Testis (tissue), 5 donors: ENCODE data around the gene DLK2. TPM values are rescaled to one million over a fixed set of nuclear protein-coding genes. Genes with fewer than 3 reads are reported as not detected.
A peak's percentile ranks its signal among the peaks of the same experiment; 100 is the strongest.

Experiments used
- DNase-seq: peaks from one replicate; pipeline ENCODE4 v3.0.0-alpha.2; 2019
- H3K27ac ChIP-seq, 2 donors: fragments of 200-600 bp; sonication (generic); one replicate each; pipeline ENCODE4 v1.5.1; 2019
- H3K27me3 ChIP-seq: fragments of 200-600 bp; sonication (generic); one replicate; pipeline ENCODE4 v1.5.1; 2019
- H3K36me3 ChIP-seq: fragments of 200-600 bp; sonication (generic); one replicate; pipeline ENCODE4 v1.5.1; 2017; ENCODE audit warnings: low read depth; ENCODE audit errors: missing control alignments
- H3K4me1 ChIP-seq: fragments of 200-600 bp; sonication (generic); one replicate; pipeline ENCODE4 v1.5.1; 2019
- H3K4me3 ChIP-seq, 2 donors: fragments of 200-600 bp; sonication (generic); one replicate each; pipeline ENCODE4 v1.5.1; 2017 to 2019
- H3K9me3 ChIP-seq: fragments of 200-600 bp; sonication (generic); one replicate; pipeline ENCODE4 v1.5.1; 2017
- POLR2A ChIP-seq: fragments of 450-650 bp; IDR thresholded peaks from one replicate; pipeline ENCODE4 v1.6.1; 2017; ENCODE audit warnings: antibody characterized with exemption, mild to moderate bottlenecking, moderate library complexity
- WGBS, 2 donors: methylation state at CpG; one replicate each; pipeline ENCODE4 v1.1.5; 2018; 5-methylcytosine and 5-hydroxymethylcytosine counted together
- intact Hi-C: fragments of 100-400 bp; cut with DNase I; formaldehyde crosslinking; loops from one replicate; pipeline ENCODE4 v1.15.1; 2023; ENCODE audit warnings: low total_unique reads
- long read RNA-seq, 2 donors: transcript quantifications; one replicate each; lab custom pipeline, GENCODE V29; 2026
- polyA plus RNA-seq: library from polyadenylated mRNA; stranded (reverse); fragments of 350-450 nt; fragmentation: Illumina TruSeq; extraction: RNeasy Lipid Tissue Mini Kit (QIAGEN cat#74804); gene quantifications from one replicate; pipeline ENCODE4 v1.2.3, GENCODE V29; 2014; ENCODE audit warnings: low read depth, low replicate concordance; ENCODE audit not compliant: insufficient read depth
- total RNA-seq, 2 donors: library from RNA; depleted of rRNA; stranded (reverse); fragments of >200 nt; gene quantifications; one replicate each; pipeline ENCODE4 v1.2.3, GENCODE V29; 2016
- TF ChIP-seq, protein P1 (sequence below), 3 experiments: fragments of 450-650 bp in 2 of 3; fragments of 200-600 bp in 1 of 3; sonication (generic) in 1 of 3; IDR thresholded peaks; one replicate each; pipeline ENCODE4 v1.5.1; 2016 to 2019; ENCODE audit warnings: antibody characterized with exemption in 3 of 3, mild to moderate bottlenecking in 2 of 3, moderate library complexity in 1 of 3

DLK2 gene
- total RNA-seq (1 to 10 TPM; 1.7 to 1.9 TPM), polyA plus RNA-seq (1.3 TPM)
- long read RNA-seq, donor 1, partial matches to known transcripts: 0 of 3 reads
- long read RNA-seq, donor 1, other reads (novel, unspliced or antisense): 0 of 3 reads
- long read RNA-seq, donor 2, partial matches to known transcripts: 0 of 1 reads
- long read RNA-seq, donor 2, other reads (novel, unspliced or antisense): 0 of 1 reads

- no peak for TF ChIP-seq POLR2A
- TF ChIP-seq, protein P1, sequence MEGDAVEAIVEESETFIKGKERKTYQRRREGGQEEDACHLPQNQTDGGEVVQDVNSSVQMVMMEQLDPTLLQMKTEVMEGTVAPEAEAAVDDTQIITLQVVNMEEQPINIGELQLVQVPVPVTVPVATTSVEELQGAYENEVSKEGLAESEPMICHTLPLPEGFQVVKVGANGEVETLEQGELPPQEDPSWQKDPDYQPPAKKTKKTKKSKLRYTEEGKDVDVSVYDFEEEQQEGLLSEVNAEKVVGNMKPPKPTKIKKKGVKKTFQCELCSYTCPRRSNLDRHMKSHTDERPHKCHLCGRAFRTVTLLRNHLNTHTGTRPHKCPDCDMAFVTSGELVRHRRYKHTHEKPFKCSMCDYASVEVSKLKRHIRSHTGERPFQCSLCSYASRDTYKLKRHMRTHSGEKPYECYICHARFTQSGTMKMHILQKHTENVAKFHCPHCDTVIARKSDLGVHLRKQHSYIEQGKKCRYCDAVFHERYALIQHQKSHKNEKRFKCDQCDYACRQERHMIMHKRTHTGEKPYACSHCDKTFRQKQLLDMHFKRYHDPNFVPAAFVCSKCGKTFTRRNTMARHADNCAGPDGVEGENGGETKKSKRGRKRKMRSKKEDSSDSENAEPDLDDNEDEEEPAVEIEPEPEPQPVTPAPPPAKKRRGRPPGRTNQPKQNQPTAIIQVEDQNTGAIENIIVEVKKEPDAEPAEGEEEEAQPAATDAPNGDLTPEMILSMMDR (IDR thresholded peaks at IDR 0.05): no peak
These were observed at the start of gene DLK2 for GRCh38 chr6:43455531-43456428. Gene DLK2 (minus strand): TSS chr6:43455548. CDS start chr6:43454825, 723 bp downstream.

DNA sequence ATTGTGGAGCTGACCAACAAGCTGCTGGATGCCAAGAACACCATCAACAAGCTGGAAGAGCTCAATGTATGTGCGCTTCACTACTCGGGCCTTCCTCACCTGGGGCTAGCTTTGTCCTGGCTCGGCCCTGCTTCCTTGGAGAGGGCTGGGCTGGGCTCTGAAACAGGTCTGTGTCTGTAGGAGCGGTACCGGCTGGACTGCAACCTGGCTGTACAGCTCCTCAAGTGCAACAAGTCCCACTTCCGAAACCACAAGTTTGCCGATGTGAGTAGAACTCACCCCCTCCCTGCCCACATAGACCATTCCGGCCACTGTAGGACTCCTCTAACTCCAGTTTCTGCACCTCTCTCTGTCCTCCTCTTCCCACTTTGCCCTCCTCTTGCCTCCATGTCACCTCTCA lies 48.1 kb upstream of the DLK2 start:
- H3K4me1 ChIP-seq: peaks cover 16% of the 10 kb centered on the region
- DNase-seq: no peak
- H3K27me3 ChIP-seq: no peaks in the 10 kb centered on the region
- TF ChIP-seq, protein P1 (IDR thresholded peaks at IDR 0.05): no peak
- no peak for TF ChIP-seq POLR2A
- H3K36me3 ChIP-seq: no peaks in the 10 kb centered on the region
- H3K9me3 ChIP-seq: no peaks in the 10 kb centered on the region
- H3K27ac ChIP-seq: no peak overlapping the region
- 94 to 96% methylated on average over 5 to 8 of the region's 8 CpGs for WGBS, 2 donors
- no peak overlapping the region for H3K4me3 ChIP-seq
- intact Hi-C loops: loop anchor here (10.0 kb wide), 1 partner anchor 49 kb away; the partner anchor contains the start of gene DLK2

More at GRCh38 chr6:43455531-43456428, at the start of gene DLK2:
- Histone ChIP-seq H3K27ac (no peak within 1 kb of the TSS), H3K27me3 (no peaks in the 10 kb centered on the region), H3K36me3 (no peaks in the 10 kb centered on the region), H3K4me1 (no peaks in the 10 kb centered on the region), H3K4me3 (peak within 1 kb of the TSS; percentile 13 to 50), H3K9me3 (no peaks in the 10 kb centered on the region)
- intact Hi-C loops: loop anchor here (10.0 kb wide), 1 partner anchor 49 kb away; no protein-coding TSS in a partner anchor
- DNase-seq: no peak
- 5% methylated on average over 27 to 35 of the region's 55 CpGs for WGBS, 2 donors

DNA sequence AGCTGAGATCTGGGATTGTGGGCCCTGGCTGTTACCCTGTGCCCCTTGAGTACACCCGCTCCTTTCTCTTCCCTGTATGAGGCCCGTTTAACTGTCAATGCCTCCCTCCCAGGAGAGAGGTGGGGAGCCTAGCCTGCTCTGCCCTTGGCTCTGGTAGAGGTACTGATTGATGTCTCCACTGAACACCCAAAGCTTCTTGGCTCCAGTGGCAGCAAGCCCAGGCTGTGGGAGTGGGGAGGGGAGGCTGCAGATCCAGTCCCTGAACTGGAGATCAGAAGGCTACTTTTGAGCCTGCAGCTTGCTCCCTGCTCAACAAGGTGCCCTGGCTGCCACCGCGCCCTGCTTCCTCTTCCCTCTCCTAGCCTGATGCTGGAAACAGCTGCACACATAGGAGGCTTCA lies 47.3 kb upstream of the DLK2 start:
- TF ChIP-seq, protein P1 (IDR thresholded peaks at IDR 0.05): no peak
- TF ChIP-seq POLR2A: no peak
- 94 to 95% methylated on average over 4 of the region's 4 CpGs for WGBS, 2 donors
- Histone ChIP-seq H3K27ac (no peak overlapping the region), H3K36me3 (no peaks in the 10 kb centered on the region), H3K9me3 (no peaks in the 10 kb centered on the region), H3K4me1 (peaks cover 16% of the 10 kb centered on the region), H3K4me3 (no peak overlapping the region), H3K27me3 (no peaks in the 10 kb centered on the region)
- intact Hi-C loops: loop anchor here (10.0 kb wide), 1 partner anchor 48 kb away; the partner anchor contains the start of gene DLK2
- no peak for DNase-seq

GRCh38 chr6:43500921-43501320 lies 45.6 kb upstream of the DLK2 start:
- no peak for TF ChIP-seq POLR2A
- TF ChIP-seq, protein P1 (IDR thresholded peaks at IDR 0.05): no peak
- Histone ChIP-seq H3K36me3 (no peaks in the 10 kb centered on the region), H3K4me1 (peaks cover 23% of the 10 kb centered on the region), H3K27ac (no peak overlapping the region), H3K4me3 (no peak overlapping the region), H3K27me3 (no peaks in the 10 kb centered on the region), H3K9me3 (no peaks in the 10 kb centered on the region)
- intact Hi-C loops: loop anchor here (10.0 kb wide), 1 partner anchor 46 kb away; the partner anchor contains the start of gene DLK2
- DNase-seq: no peak
- WGBS, 2 donors: 94 to 95% methylated on average over 3 of the region's 3 CpGs
